H9 (cell line): ENCODE data around the gene TBP. TPM values are rescaled to one million over a fixed set of nuclear protein-coding genes. Genes with fewer than 3 reads are reported as not detected.
"Not testable (repeated sequence)": the region's sequence is repeated elsewhere in the genome, so short reads cannot be mapped to it uniquely, and the experiment has no call there.

Experiments
- DNase-seq: peaks from one replicate; pipeline ENCODE4 v3.0.0-alpha.2; 2017
- H2AFZ ChIP-seq: one replicate; pipeline ENCODE4 v1.6.1; 2013; ENCODE audit warnings: mild to moderate bottlenecking, low read length, control low read depth, moderate library complexity
- H2AK5ac ChIP-seq: 2 replicates; pipeline ENCODE4 v1.6.1; 2013; ENCODE audit warnings: low read length, control low read depth, mixed read lengths; ENCODE audit not compliant: insufficient read length
- H2BK120ac ChIP-seq: one replicate; pipeline ENCODE4 v1.6.1; 2013; ENCODE audit warnings: low read depth, mild to moderate bottlenecking, low read length, control low read depth, inconsistent platforms; ENCODE audit not compliant: poor library complexity, severe bottlenecking
- H2BK12ac ChIP-seq: 2 replicates; pipeline ENCODE4 v1.6.1; 2013; ENCODE audit warnings: low read length, control low read depth, mixed read lengths, low read depth; ENCODE audit not compliant: insufficient read length
- H2BK15ac ChIP-seq: 2 replicates; pipeline ENCODE4 v1.6.1; 2013; ENCODE audit warnings: low read depth, low read length, control low read depth
- H2BK20ac ChIP-seq: one replicate; pipeline ENCODE4 v1.6.1; 2013; ENCODE audit warnings: low read depth, mild to moderate bottlenecking, low read length, control low read depth, inconsistent platforms; ENCODE audit not compliant: poor library complexity, severe bottlenecking
- H2BK5ac ChIP-seq: 2 replicates; pipeline ENCODE4 v1.6.1; 2013; ENCODE audit warnings: low read length, control low read depth, mixed read lengths; ENCODE audit not compliant: insufficient read length
- H3K14ac ChIP-seq: 2 replicates; pipeline ENCODE4 v1.6.1; 2013; ENCODE audit warnings: low read length, control low read depth; ENCODE audit not compliant: insufficient read depth
- H3K18ac ChIP-seq: 2 replicates; pipeline ENCODE4 v1.6.1; 2013; ENCODE audit warnings: low read depth, mild to moderate bottlenecking, mixed read lengths, low read length, control low read depth; ENCODE audit not compliant: insufficient read length
- H3K23ac ChIP-seq: 2 replicates; pipeline ENCODE4 v1.6.1; 2013; ENCODE audit warnings: low read length, control low read depth, mixed read lengths, low read depth; ENCODE audit not compliant: insufficient read length
- H3K23me2 ChIP-seq: 2 replicates; pipeline ENCODE4 v1.6.1; 2013; ENCODE audit warnings: low read depth, mild to moderate bottlenecking, mixed read lengths, low read length, control low read depth; ENCODE audit not compliant: insufficient read length, poor library complexity, severe bottlenecking
- H3K27ac ChIP-seq: 2 replicates; pipeline ENCODE4 v1.5.1; 2013; ENCODE audit warnings: low read length, control low read depth, mixed read lengths, low read depth; ENCODE audit not compliant: insufficient read length
- H3K27me3 ChIP-seq: 2 replicates; pipeline ENCODE4 v1.6.1; 2013; ENCODE audit warnings: low read length, control low read depth, inconsistent platforms; ENCODE audit not compliant: insufficient read depth
- H3K4ac ChIP-seq: 2 replicates; pipeline ENCODE4 v1.6.1; 2013; ENCODE audit warnings: low read depth, mild to moderate bottlenecking, control low read depth, inconsistent platforms, low read length, moderate library complexity
- H3K4me1 ChIP-seq: 2 replicates; pipeline ENCODE4 v1.6.1; 2013; ENCODE audit warnings: low read length, control low read depth, inconsistent platforms; ENCODE audit not compliant: insufficient read depth
- H3K4me2 ChIP-seq: 2 replicates; pipeline ENCODE4 v1.6.1; 2013; ENCODE audit warnings: low read length, control low read depth, mixed read lengths; ENCODE audit not compliant: insufficient read length, insufficient read depth
- H3K56ac ChIP-seq: 2 replicates; pipeline ENCODE4 v1.6.1; 2013; ENCODE audit warnings: low read depth, mild to moderate bottlenecking, mixed read lengths, low read length, control low read depth; ENCODE audit not compliant: insufficient read length
- H3K79me1 ChIP-seq: 2 replicates; pipeline ENCODE4 v1.6.1; 2013; ENCODE audit warnings: low read depth, mild to moderate bottlenecking, moderate library complexity, low read length, control low read depth, inconsistent platforms; ENCODE audit not compliant: insufficient read depth, poor library complexity, severe bottlenecking
- H3K79me2 ChIP-seq: 2 replicates; pipeline ENCODE4 v1.6.1; 2013; ENCODE audit warnings: low read length, control low read depth, inconsistent platforms; ENCODE audit not compliant: insufficient read depth
- H3K9ac ChIP-seq: 2 replicates; pipeline ENCODE4 v1.6.1; 2013; ENCODE audit warnings: low read length, control low read depth, mixed read lengths; ENCODE audit not compliant: insufficient read length; ENCODE audit errors: extremely low read depth
- H3K9me3 ChIP-seq: one replicate; pipeline ENCODE4 v1.6.1; 2013; ENCODE audit warnings: low read depth, low read length, inconsistent platforms; ENCODE audit not compliant: control insufficient read depth
- H3T11ph ChIP-seq: one replicate; pipeline ENCODE4 v1.6.1; 2013; ENCODE audit warnings: mild to moderate bottlenecking, low read length, control low read depth, inconsistent platforms
- H4K20me1 ChIP-seq: one replicate; pipeline ENCODE4 v1.6.1; 2013; ENCODE audit not compliant: control insufficient read depth, insufficient read length, insufficient read depth
- H4K5ac ChIP-seq: 2 replicates; pipeline ENCODE4 v1.6.1; 2013; ENCODE audit warnings: low read depth, mild to moderate bottlenecking, mixed read lengths, low read length, control low read depth; ENCODE audit not compliant: insufficient read length
- H4K8ac ChIP-seq: replicated peaks from 2 replicates; pipeline ENCODE4 v1.6.1; 2013; ENCODE audit warnings: low read length, control low read depth, mixed read lengths, low read depth; ENCODE audit not compliant: insufficient read length
- H4K91ac ChIP-seq: 2 replicates; pipeline ENCODE4 v1.6.1; 2013; ENCODE audit warnings: low read depth, mild to moderate bottlenecking, moderate library complexity, mixed read lengths, low read length, control low read depth; ENCODE audit not compliant: insufficient read length
- H3K27ac Mint-ChIP-seq, 3 experiments: 2 replicates in 2 of 3; 3 replicates in 1 of 3; pipeline ENCODE4 v1.8.0; 2020 to 2021; ENCODE audit warnings: mixed read lengths in 3 of 3, mild to moderate bottlenecking in 1 of 3, moderate library complexity in 1 of 3
- H3K27me3 Mint-ChIP-seq: 2 replicates; pipeline ENCODE4 v1.8.0; 2021; ENCODE audit warnings: low read depth, mild to moderate bottlenecking, moderate library complexity, mixed read lengths
- H3K36me3 Mint-ChIP-seq, 3 experiments: 2 replicates in 2 of 3; 3 replicates in 1 of 3; pipeline ENCODE4 v1.8.0; 2020 to 2021; ENCODE audit warnings: low read depth in 3 of 3, mixed read lengths in 3 of 3; ENCODE audit not compliant: insufficient read depth in 1 of 3
- H3K4me1 Mint-ChIP-seq, 2 experiments: 2 replicates each; pipeline ENCODE4 v1.8.0; 2020; ENCODE audit warnings: mixed read lengths in 2 of 2
- H3K4me3 Mint-ChIP-seq, 2 experiments: 2 replicates in 1 of 2; 3 replicates in 1 of 2; pipeline ENCODE4 v1.8.0; 2020 to 2021; ENCODE audit warnings: mild to moderate bottlenecking in 2 of 2, mixed read lengths in 2 of 2, moderate library complexity in 1 of 2
- H3K9me3 Mint-ChIP-seq, 2 experiments: 2 replicates in 1 of 2; 3 replicates in 1 of 2; pipeline ENCODE4 v1.8.0; 2020; ENCODE audit warnings: mild to moderate bottlenecking in 2 of 2, mixed read lengths in 2 of 2, moderate library complexity in 1 of 2
- WGBS: extraction: QIAGEN DNeasy Blood & Tissue Kit; methylation state at CpG from one replicate; pipeline ENCODE4 v1.1.7; 2013; ENCODE audit warnings: missing lambda C conversion rate, low lambda C conversion rate, mixed read lengths; ENCODE audit not compliant: insufficient read length; ENCODE audit errors: extremely low coverage; 5-methylcytosine and 5-hydroxymethylcytosine counted together
- total RNA-seq: library from RNA; stranded (reverse); gene quantifications from 2 replicates; pipeline ENCODE4 v1.2.1, GENCODE V29; 2021

TBP gene
- total RNA-seq, 1 experiment from 2014 or later, result 22.6 TPM

DNA sequence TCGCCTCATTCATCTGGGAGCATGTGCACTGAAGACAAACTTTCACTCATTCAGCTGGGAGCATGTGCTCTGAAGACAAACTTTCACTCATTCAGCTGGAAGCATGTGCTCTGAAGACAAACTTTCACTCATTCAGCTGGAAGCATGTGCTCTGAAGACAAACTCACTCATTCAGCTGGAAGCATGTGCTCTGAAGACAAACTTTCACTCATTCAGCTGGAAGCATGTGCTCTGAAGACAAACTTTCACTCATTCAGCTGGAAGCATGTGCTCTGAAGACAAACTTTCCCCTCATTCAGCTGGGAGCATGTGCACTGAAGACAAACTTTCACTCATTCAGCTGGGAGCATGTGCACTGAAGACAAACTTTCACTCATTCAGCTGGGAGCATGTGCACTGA lies 45.9 kb upstream of the TBP start:
- not testable (repeated sequence) for H3K27me3 ChIP-seq, H4K5ac ChIP-seq, H2AK5ac ChIP-seq, H2BK12ac ChIP-seq, H3K56ac ChIP-seq, H3K27ac ChIP-seq, H3K27ac Mint-ChIP-seq, H3K4me3 Mint-ChIP-seq, H3K4ac ChIP-seq, H2BK15ac ChIP-seq, H3K18ac ChIP-seq, H3K9me3 Mint-ChIP-seq, H3K4me1 ChIP-seq, H3K79me2 ChIP-seq, H2AFZ ChIP-seq, H2BK20ac ChIP-seq, H3K4me2 ChIP-seq, H3K23me2 ChIP-seq, H3K9ac ChIP-seq, H3K36me3 Mint-ChIP-seq, H2BK5ac ChIP-seq, H3K9me3 ChIP-seq, H3K4me1 Mint-ChIP-seq, H4K20me1 ChIP-seq, H3K79me1 ChIP-seq, DNase-seq, H2BK120ac ChIP-seq, H4K91ac ChIP-seq, H4K8ac ChIP-seq, H3K14ac ChIP-seq, H3T11ph ChIP-seq, H3K23ac ChIP-seq
- no CpG with 5 or more reads among the region's 1 CpG for WGBS
- H3K27me3 Mint-ChIP-seq, result peaks cover 20% of the 10 kb centered on the region

DNA sequence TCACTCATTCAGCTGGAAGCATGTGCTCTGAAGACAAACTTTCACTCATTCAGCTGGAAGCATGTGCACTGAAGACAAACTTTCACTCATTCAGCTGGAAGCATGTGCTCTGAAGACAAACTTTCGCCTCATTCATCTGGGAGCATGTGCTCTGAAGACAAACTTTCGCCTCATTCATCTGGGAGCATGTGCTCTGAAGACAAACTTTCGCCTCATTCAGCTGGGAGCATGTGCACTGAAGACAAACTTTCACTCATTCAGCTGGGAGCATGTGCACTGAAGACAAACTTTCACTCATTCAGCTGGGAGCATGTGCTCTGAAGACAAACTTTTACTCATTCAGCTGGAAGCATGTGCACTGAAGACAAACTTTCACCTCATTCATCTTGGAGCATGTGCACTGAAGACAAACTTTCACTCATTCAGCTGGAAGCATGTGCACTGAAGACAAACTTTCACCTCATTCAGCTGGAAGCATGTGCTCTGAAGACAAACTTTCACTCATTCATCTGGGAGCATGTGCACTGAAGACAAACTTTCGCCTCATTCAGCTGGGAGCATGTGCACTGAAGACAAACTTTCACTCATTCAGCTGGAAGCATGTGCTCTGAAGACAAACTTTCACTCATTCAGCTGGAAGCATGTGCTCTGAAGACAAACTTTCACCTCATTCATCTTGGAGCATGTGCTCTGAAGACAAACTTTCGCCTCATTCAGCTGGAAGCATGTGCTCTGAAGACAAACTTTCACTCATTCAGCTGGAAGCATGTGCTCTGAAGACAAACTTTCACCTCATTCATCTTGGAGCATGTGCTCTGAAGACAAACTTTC lies 45.1 kb upstream of the TBP start:
- not testable (repeated sequence) for H3K4me3 Mint-ChIP-seq, H3K36me3 Mint-ChIP-seq, H3K27me3 ChIP-seq, H3K79me1 ChIP-seq, H2BK5ac ChIP-seq, H2AK5ac ChIP-seq, H3K9me3 ChIP-seq, H4K20me1 ChIP-seq, H3K79me2 ChIP-seq, H3K4me1 ChIP-seq, H2BK15ac ChIP-seq, H3K4me1 Mint-ChIP-seq, H4K8ac ChIP-seq, H3K9ac ChIP-seq, H3K27ac ChIP-seq, H3K4me2 ChIP-seq, H2AFZ ChIP-seq, H3K23ac ChIP-seq, H3T11ph ChIP-seq, H4K5ac ChIP-seq, H3K14ac ChIP-seq, H4K91ac ChIP-seq, H3K23me2 ChIP-seq, DNase-seq, H2BK120ac ChIP-seq, H3K18ac ChIP-seq, H2BK20ac ChIP-seq, H3K27ac Mint-ChIP-seq, H3K56ac ChIP-seq, H3K4ac ChIP-seq, H2BK12ac ChIP-seq, H3K9me3 Mint-ChIP-seq
- WGBS, result no CpG with 5 or more reads among the region's 5 CpGs
- H3K27me3 Mint-ChIP-seq, result peaks cover 16% of the 10 kb centered on the region
